ENCODE data around the gene IFITM2. TPM values are rescaled to one million over a fixed set of nuclear protein-coding genes. Genes with fewer than 3 reads are reported as not detected.
A peak's percentile ranks its signal among the peaks of the same experiment; 100 is the strongest.

Gene IFITM2
- total RNA-seq, 4 donors from 2014 or later, result 89.3 to 183 (median 126) TPM

DNA sequence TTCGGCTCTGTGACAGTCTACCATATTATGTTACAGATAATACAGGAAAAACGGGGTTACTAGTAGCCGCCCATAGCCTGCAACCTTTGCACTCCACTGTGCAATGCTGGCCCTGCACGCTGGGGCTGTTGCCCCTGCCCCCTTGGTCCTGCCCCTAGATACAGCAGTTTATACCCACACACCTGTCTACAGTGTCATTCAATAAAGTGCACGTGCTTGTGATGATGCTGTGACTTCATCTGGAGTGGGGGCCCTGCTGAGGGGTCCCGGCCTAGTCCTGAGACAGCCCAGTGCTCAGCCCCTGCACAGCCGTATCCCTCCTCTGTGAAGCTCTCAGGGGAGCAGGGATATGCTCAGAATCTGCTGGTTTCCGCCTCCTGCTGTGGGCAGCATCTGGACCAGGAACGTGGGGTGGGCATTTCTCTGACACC lies 7.5 kb downstream of the IFITM2 start:
- WGBS, 2 donors (ENCODE audit: low coverage in 1 of 2), result 20 to 68% methylated on average over 1 to 3 of the region's 9 CpGs
- H3K27me3 ChIP-seq, result peaks cover 17% of the 10 kb centered on the region
- H3K27ac ChIP-seq, result peak overlapping the region in 3 of 4 donors; percentile 81 to 85 (median 82)
- H3K4me3 ChIP-seq, result peak overlapping the region; percentile 27 to 56
- peaks cover 0 to 13% of the 10 kb centered on the region in 2 donors for H3K36me3 ChIP-seq
- TF ChIP-seq EP300 (IDR thresholded peaks at IDR 0.05), result no peak
- no peak for TF ChIP-seq POLR2A (IDR thresholded peaks at IDR 0.05)
- TF ChIP-seq, protein P1, sequence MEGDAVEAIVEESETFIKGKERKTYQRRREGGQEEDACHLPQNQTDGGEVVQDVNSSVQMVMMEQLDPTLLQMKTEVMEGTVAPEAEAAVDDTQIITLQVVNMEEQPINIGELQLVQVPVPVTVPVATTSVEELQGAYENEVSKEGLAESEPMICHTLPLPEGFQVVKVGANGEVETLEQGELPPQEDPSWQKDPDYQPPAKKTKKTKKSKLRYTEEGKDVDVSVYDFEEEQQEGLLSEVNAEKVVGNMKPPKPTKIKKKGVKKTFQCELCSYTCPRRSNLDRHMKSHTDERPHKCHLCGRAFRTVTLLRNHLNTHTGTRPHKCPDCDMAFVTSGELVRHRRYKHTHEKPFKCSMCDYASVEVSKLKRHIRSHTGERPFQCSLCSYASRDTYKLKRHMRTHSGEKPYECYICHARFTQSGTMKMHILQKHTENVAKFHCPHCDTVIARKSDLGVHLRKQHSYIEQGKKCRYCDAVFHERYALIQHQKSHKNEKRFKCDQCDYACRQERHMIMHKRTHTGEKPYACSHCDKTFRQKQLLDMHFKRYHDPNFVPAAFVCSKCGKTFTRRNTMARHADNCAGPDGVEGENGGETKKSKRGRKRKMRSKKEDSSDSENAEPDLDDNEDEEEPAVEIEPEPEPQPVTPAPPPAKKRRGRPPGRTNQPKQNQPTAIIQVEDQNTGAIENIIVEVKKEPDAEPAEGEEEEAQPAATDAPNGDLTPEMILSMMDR (IDR thresholded peaks at IDR 0.05), result no peak
- peaks cover 0 to 49% (median 9%) of the 10 kb centered on the region in 3 donors for H3K4me1 ChIP-seq
- no peak for ATAC-seq
- no peaks in the 10 kb centered on the region for H3K9me3 ChIP-seq

DNA sequence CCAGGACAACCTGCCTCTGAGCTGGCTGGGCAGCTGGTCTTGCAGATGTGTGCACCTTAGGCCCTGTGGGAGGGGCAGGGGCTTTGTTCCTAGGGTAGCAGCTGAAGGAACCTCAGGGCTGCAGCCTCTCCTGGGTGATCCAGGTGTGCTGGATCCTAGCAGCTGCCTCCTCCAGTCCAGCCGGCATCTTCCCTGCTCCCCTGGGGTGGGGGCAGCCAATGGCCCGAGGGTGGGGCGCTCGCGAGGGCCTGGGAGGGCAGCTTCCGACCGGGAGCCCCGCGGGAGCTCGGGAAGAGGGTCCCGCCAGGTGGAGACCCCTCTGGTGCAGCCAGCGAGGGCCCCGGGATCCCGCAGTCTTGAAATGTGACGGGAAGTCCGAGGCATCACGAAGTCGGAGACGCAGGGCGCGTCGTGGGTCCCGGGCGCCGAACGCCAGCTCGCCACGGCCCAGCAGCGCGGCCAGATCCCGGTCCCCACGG lies 7.9 kb downstream of the IFITM2 start:
- Histone ChIP-seq H3K36me3 (peaks cover 0 to 13% of the 10 kb centered on the region in 2 donors), H3K9me3 (no peaks in the 10 kb centered on the region), H3K4me1 (peaks cover 0 to 49% (median 9%) of the 10 kb centered on the region in 3 donors), H3K4me3 (peak overlapping the region; percentile 27 to 56), H3K27me3 (peaks cover 17% of the 10 kb centered on the region), H3K27ac (peak overlapping the region in 3 of 4 donors; percentile 81 to 85 (median 82))
- no peak for ATAC-seq
- no CpG with 5 or more reads among the region's 32 CpGs for WGBS, 2 donors (ENCODE audit: low coverage in 1 of 2)
- TF ChIP-seq EP300 (IDR thresholded peaks at IDR 0.05), result no peak
- TF ChIP-seq, protein P1 (IDR thresholded peaks at IDR 0.05), result no peak
- TF ChIP-seq POLR2A (IDR thresholded peaks at IDR 0.05), result no peak
- TF ChIP-seq POLR2AphosphoS5 (IDR thresholded peaks at IDR 0.05), result no peak

DNA sequence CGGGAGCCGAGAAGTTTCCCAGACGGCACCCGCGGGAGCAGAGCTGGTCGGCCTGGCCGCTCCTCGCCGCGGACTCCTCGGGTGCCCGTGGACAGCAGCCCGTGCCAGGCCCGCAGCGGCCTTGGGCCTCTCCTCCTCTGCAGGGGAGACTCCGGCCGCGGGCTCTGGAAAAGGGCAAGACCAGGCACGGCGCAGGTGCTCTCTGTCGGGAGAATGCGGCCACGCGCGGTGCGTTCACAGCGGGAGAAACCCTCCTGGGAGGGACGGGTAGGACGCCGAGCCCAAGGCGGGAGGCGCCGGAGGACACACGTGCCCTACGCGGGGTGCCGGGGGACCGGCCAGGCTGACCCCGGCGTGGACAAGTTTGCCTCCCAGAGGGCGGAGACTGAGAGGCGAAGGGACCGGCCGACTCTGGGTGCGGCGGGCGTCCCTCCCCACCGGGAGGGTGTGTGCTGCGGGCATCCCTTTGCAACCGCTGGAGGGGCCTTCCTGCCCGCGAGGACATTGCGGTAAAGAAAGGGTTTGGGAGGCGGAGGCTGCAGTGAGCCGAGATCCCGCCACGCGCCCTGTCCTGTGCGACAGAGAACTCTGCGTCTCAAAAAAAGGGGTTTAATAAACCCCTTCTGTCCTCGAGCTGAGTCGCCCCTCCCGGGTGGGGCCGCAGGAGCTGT lies 8.6 kb downstream of the IFITM2 start:
- no peaks in the 10 kb centered on the region for H3K9me3 ChIP-seq
- H3K27ac ChIP-seq, result peak overlapping the region in 3 of 4 donors; percentile 81 to 85 (median 82)
- 34% methylated on average over 8 of the region's 64 CpGs; no CpG with 5 or more reads in 1 of the 2 donors for WGBS, 2 donors (ENCODE audit: low coverage in 1 of 2)
- H3K4me3 ChIP-seq, result peak overlapping the region; percentile 27 to 56
- peaks cover 0 to 13% of the 10 kb centered on the region in 2 donors for H3K36me3 ChIP-seq
- no peak for ATAC-seq
- peaks cover 17% of the 10 kb centered on the region for H3K27me3 ChIP-seq
- TF ChIP-seq POLR2A (IDR thresholded peaks at IDR 0.05), result peak in 1 of 2 donors; percentile 37
- TF ChIP-seq, protein P1 (IDR thresholded peaks at IDR 0.05), result no peak
- peak; percentile 63 for TF ChIP-seq POLR2AphosphoS5 (IDR thresholded peaks at IDR 0.05)
- H3K4me1 ChIP-seq, result peaks cover 0 to 49% (median 9%) of the 10 kb centered on the region in 3 donors

DNA sequence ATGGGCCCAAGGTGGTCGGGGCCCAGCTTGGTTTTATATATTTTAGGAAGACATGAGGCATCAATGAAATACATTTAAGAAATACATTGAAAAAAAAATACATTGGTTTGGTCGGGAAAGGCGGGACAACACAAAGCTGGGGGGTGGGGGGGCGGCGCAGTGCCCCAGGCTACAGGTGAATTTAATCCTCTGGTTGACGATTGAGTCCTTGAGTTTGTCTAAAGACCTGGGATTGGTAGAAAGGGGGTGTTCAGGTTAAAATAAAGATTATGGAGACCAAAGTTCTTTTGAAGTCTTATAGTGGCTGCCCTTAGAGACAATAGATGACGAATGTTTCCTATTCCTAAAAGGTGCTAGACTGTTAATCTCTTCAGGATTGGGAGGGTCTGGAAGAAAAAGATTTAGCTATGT lies 9.3 kb downstream of the IFITM2 start:
- ATAC-seq, result no peak
- peaks cover 17% of the 10 kb centered on the region for H3K27me3 ChIP-seq
- TF ChIP-seq EP300 (IDR thresholded peaks at IDR 0.05) (no peak), POLR2A (IDR thresholded peaks at IDR 0.05) (no peak), POLR2AphosphoS5 (IDR thresholded peaks at IDR 0.05) (no peak)
- TF ChIP-seq, protein P1 (IDR thresholded peaks at IDR 0.05), result no peak
- H3K9me3 ChIP-seq, result no peaks in the 10 kb centered on the region
- H3K4me3 ChIP-seq, result peak overlapping the region in 1 of 2 donors; percentile 56
- H3K4me1 ChIP-seq, result peaks cover 0 to 46% (median 9%) of the 10 kb centered on the region in 3 donors
- WGBS, 2 donors (ENCODE audit: low coverage in 1 of 2), result 66 to 76% methylated on average over 6 of the region's 7 CpGs
- peak overlapping the region in 3 of 4 donors; percentile 63 to 85 (median 81) for H3K27ac ChIP-seq
- peaks cover 0 to 13% of the 10 kb centered on the region in 2 donors for H3K36me3 ChIP-seq

All from gastroesophageal sphincter (tissue), 4 donors.